Subcutaneous abdominal adipose tissue (tissue), 5 donors: ENCODE data around the gene CAMK2A.

Experiments
- H3K27ac ChIP-seq: one replicate; pipeline ENCODE4 v1.7.0; 2013; ENCODE audit warnings: low read depth, mild to moderate bottlenecking, inconsistent platforms, low read length, moderate library complexity
- H3K27me3 ChIP-seq, 5 donors: one replicate each; pipeline ENCODE4 v1.7.0; 2013; ENCODE audit warnings: low read length in 5 of 5, inconsistent platforms in 1 of 5; ENCODE audit not compliant: control insufficient read depth in 5 of 5, insufficient read depth in 4 of 5
- H3K36me3 ChIP-seq, 5 donors: one replicate each; pipeline ENCODE4 v1.7.0; 2013; ENCODE audit warnings: low read length in 5 of 5; ENCODE audit not compliant: control insufficient read depth in 5 of 5, insufficient read depth in 5 of 5
- H3K4me1 ChIP-seq, 5 donors: one replicate each; pipeline ENCODE4 v1.7.0; 2013; ENCODE audit warnings: low read length in 5 of 5, mild to moderate bottlenecking in 3 of 5, moderate library complexity in 1 of 5; ENCODE audit not compliant: control insufficient read depth in 5 of 5, insufficient read depth in 5 of 5
- H3K4me3 ChIP-seq, 5 donors: one replicate each; pipeline ENCODE4 v1.7.0; 2013; ENCODE audit warnings: low read length in 5 of 5, low read depth in 1 of 5
- H3K9ac ChIP-seq, 5 donors: one replicate each; pipeline ENCODE4 v1.7.0; 2013; ENCODE audit warnings: low read length in 5 of 5, mild to moderate bottlenecking in 4 of 5, moderate library complexity in 3 of 5
- H3K9me3 ChIP-seq, 5 donors: one replicate each; pipeline ENCODE4 v1.7.0; 2013; ENCODE audit warnings: low read length in 5 of 5; ENCODE audit not compliant: control insufficient read depth in 5 of 5
- donor health status: healthy.
- donor health status: healthy.
- donor health status: healthy.
- donor health status: healthy.
- donor health status: healthy.

The CAMK2A gene

GRCh38 chr5:150326707-150327106, 37.1 kb upstream of the CAMK2A start:
- H3K4me1 ChIP-seq, result peaks cover 0 to 4% (median 0%) of the 10 kb centered on the region in 5 donors
- no peak overlapping the region for H3K9ac ChIP-seq
- H3K27ac ChIP-seq, result no peak overlapping the region
- H3K27me3 ChIP-seq, result peaks cover 0 to 8% (median 0%) of the 10 kb centered on the region in 5 donors
- no peaks in the 10 kb centered on the region for H3K36me3 ChIP-seq
- no peaks in the 10 kb centered on the region for H3K9me3 ChIP-seq
- H3K4me3 ChIP-seq, result no peak overlapping the region

- no peak overlapping the region for H3K27ac ChIP-seq
- peaks cover 0 to 5% (median 2%) of the 10 kb centered on the region in 5 donors for H3K4me1 ChIP-seq
- peaks cover 0 to 2% (median 0%) of the 10 kb centered on the region in 5 donors for H3K9me3 ChIP-seq
- no peak overlapping the region for H3K9ac ChIP-seq
- no peak overlapping the region for H3K4me3 ChIP-seq
- H3K36me3 ChIP-seq, result no peaks in the 10 kb centered on the region
- peaks cover 0 to 8% (median 0%) of the 10 kb centered on the region in 5 donors for H3K27me3 ChIP-seq
Measured at GRCh38 chr5:150325426-150325825, 35.9 kb upstream of the CAMK2A start.

GRCh38 chr5:150323819-150324218, 34.2 kb upstream of the CAMK2A start:
- no peaks in the 10 kb centered on the region for H3K36me3 ChIP-seq
- H3K9me3 ChIP-seq, result peaks cover 0 to 2% (median 0%) of the 10 kb centered on the region in 5 donors
- peaks cover 0 to 3% (median 0%) of the 10 kb centered on the region in 5 donors for H3K4me1 ChIP-seq
- no peak overlapping the region for H3K9ac ChIP-seq
- no peak overlapping the region for H3K4me3 ChIP-seq
- H3K27ac ChIP-seq, result no peak overlapping the region
- H3K27me3 ChIP-seq, result peaks cover 0 to 8% (median 0%) of the 10 kb centered on the region in 5 donors

GRCh38 chr5:150323092-150323491, 33.5 kb upstream of the CAMK2A start:
- Histone ChIP-seq H3K36me3 (no peaks in the 10 kb centered on the region), H3K27ac (no peak overlapping the region), H3K9me3 (peaks cover 0 to 2% (median 0%) of the 10 kb centered on the region in 5 donors), H3K27me3 (peaks cover 0 to 8% (median 0%) of the 10 kb centered on the region in 5 donors), H3K4me3 (no peak overlapping the region), H3K4me1 (peaks cover 0 to 3% (median 0%) of the 10 kb centered on the region in 5 donors), H3K9ac (no peak overlapping the region)

GRCh38 chr5:150322202-150322601, 32.6 kb upstream of the CAMK2A start:
- peaks cover 0 to 3% (median 0%) of the 10 kb centered on the region in 5 donors for H3K4me1 ChIP-seq
- peaks cover 0 to 2% (median 0%) of the 10 kb centered on the region in 5 donors for H3K9me3 ChIP-seq
- no peaks in the 10 kb centered on the region for H3K36me3 ChIP-seq
- H3K27ac ChIP-seq, result no peak overlapping the region
- H3K9ac ChIP-seq, result no peak overlapping the region
- no peak overlapping the region for H3K4me3 ChIP-seq
- peaks cover 0 to 8% (median 0%) of the 10 kb centered on the region in 5 donors for H3K27me3 ChIP-seq

- peaks cover 0 to 3% (median 0%) of the 10 kb centered on the region in 5 donors for H3K4me1 ChIP-seq
- no peak overlapping the region for H3K4me3 ChIP-seq
- H3K27me3 ChIP-seq, result peaks cover 0 to 8% (median 0%) of the 10 kb centered on the region in 5 donors
- H3K36me3 ChIP-seq, result no peaks in the 10 kb centered on the region
- H3K9ac ChIP-seq, result no peak overlapping the region
- peaks cover 0 to 2% (median 0%) of the 10 kb centered on the region in 5 donors for H3K9me3 ChIP-seq
- no peak overlapping the region for H3K27ac ChIP-seq
Measured at GRCh38 chr5:150321784-150322183, 32.2 kb upstream of the CAMK2A start.

GRCh38 chr5:150321211-150321610, 31.6 kb upstream of the CAMK2A start:
- H3K9ac ChIP-seq, result no peak overlapping the region
- H3K36me3 ChIP-seq, result no peaks in the 10 kb centered on the region
- no peak overlapping the region for H3K27ac ChIP-seq
- peaks cover 0 to 2% (median 0%) of the 10 kb centered on the region in 5 donors for H3K9me3 ChIP-seq
- peaks cover 0 to 3% (median 0%) of the 10 kb centered on the region in 5 donors for H3K4me1 ChIP-seq
- peaks cover 0 to 8% (median 0%) of the 10 kb centered on the region in 5 donors for H3K27me3 ChIP-seq
- H3K4me3 ChIP-seq, result no peak overlapping the region

GRCh38 chr5:150320044-150320613, 30.6 kb upstream of the CAMK2A start:
- Histone ChIP-seq H3K4me1 (peaks cover 0 to 3% (median 0%) of the 10 kb centered on the region in 5 donors), H3K4me3 (no peak overlapping the region), H3K27ac (no peak overlapping the region), H3K36me3 (no peaks in the 10 kb centered on the region), H3K9ac (no peak overlapping the region), H3K27me3 (peaks cover 0 to under 1% (median 0%) of the 10 kb centered on the region in 5 donors), H3K9me3 (peaks cover 0 to 2% (median 0%) of the 10 kb centered on the region in 5 donors)

GRCh38 chr5:150319484-150319790, 29.9 kb upstream of the CAMK2A start:
- no peak overlapping the region for H3K27ac ChIP-seq
- H3K27me3 ChIP-seq, result peaks cover 0 to 3% (median 0%) of the 10 kb centered on the region in 5 donors
- peaks cover 0 to 2% (median 0%) of the 10 kb centered on the region in 5 donors for H3K9me3 ChIP-seq
- no peaks in the 10 kb centered on the region for H3K36me3 ChIP-seq
- H3K4me1 ChIP-seq, result peaks cover 0 to 3% (median 0%) of the 10 kb centered on the region in 5 donors
- no peak overlapping the region for H3K9ac ChIP-seq
- H3K4me3 ChIP-seq, result no peak overlapping the region

- Histone ChIP-seq H3K4me3 (no peak overlapping the region), H3K9me3 (peaks cover 0 to 2% (median 0%) of the 10 kb centered on the region in 5 donors), H3K36me3 (no peaks in the 10 kb centered on the region), H3K9ac (no peak overlapping the region), H3K27me3 (peaks cover 0 to 3% (median 0%) of the 10 kb centered on the region in 5 donors), H3K27ac (no peak overlapping the region), H3K4me1 (peaks cover 0 to 3% (median 0%) of the 10 kb centered on the region in 5 donors)
Measured at GRCh38 chr5:150318613-150319483, 29.3 kb upstream of the CAMK2A start.
